HG03469 (cell line): ENCODE data around the gene KYAT1.
A peak's percentile ranks its signal among the peaks of the same experiment; 100 is the strongest.

Source experiments
- ATAC-seq: cut with Tn5 transposase; IDR thresholded peaks from one replicate; pipeline ENCODE4 v1.9.1; 2021; ENCODE audit warnings: mild to moderate bottlenecking, moderate library complexity, moderate number of reproducible peaks; ENCODE audit not compliant: unreplicated experiment

KYAT1 gene

GRCh38 chr9:128786681-128787601 lies 94.8 kb downstream of the KYAT1 start, which contains the start of gene TBC1D13:
TSS of gene TBC1D13 (plus strand) at chr9:128787253. CDS start at chr9:128787354, 101 bp downstream.
- peak; percentile 57 for ATAC-seq

- no peak for ATAC-seq
Measured at GRCh38 chr9:128785427-128785826, 96.3 kb downstream of the KYAT1 start.
